Coronary artery (tissue), 2 donors: ENCODE measurements around the gene GPSM1.
"Not testable (repeated sequence)": the region's sequence is repeated elsewhere in the genome, so short reads cannot be mapped to it uniquely, and the experiment has no call there.

Experiments used
- DNase-seq: peaks from one replicate; pipeline ENCODE4 v3.0.0-alpha.2; 2017; ENCODE audit warnings: low spot score
- H3K27ac ChIP-seq, 2 donors: fragments of 200-600 bp; sonication (generic); one replicate each; pipeline ENCODE4 v1.5.1; 2016 to 2019
- H3K4me3 ChIP-seq: fragments of 200-600 bp; sonication (generic); 2 replicates; pipeline ENCODE4 v1.5.1; 2016; ENCODE audit warnings: mild to moderate bottlenecking, moderate library complexity
- TF ChIP-seq, protein P1 (sequence below): fragments of 200-600 bp; sonication (generic); IDR thresholded peaks from one replicate; pipeline ENCODE4 v1.5.1; 2019; ENCODE audit warnings: antibody characterized with exemption

The GPSM1 gene

GRCh38 chr9:136346157-136346481, 18.8 kb downstream of the GPSM1 start:
- H3K4me3 ChIP-seq, result peak overlapping the region; percentile 67
- no peak for DNase-seq
- TF ChIP-seq, protein P1, sequence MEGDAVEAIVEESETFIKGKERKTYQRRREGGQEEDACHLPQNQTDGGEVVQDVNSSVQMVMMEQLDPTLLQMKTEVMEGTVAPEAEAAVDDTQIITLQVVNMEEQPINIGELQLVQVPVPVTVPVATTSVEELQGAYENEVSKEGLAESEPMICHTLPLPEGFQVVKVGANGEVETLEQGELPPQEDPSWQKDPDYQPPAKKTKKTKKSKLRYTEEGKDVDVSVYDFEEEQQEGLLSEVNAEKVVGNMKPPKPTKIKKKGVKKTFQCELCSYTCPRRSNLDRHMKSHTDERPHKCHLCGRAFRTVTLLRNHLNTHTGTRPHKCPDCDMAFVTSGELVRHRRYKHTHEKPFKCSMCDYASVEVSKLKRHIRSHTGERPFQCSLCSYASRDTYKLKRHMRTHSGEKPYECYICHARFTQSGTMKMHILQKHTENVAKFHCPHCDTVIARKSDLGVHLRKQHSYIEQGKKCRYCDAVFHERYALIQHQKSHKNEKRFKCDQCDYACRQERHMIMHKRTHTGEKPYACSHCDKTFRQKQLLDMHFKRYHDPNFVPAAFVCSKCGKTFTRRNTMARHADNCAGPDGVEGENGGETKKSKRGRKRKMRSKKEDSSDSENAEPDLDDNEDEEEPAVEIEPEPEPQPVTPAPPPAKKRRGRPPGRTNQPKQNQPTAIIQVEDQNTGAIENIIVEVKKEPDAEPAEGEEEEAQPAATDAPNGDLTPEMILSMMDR, result no peak
- peak overlapping the region; percentile 15 to 90 for H3K27ac ChIP-seq

- Histone ChIP-seq H3K4me3 (peak overlapping the region; percentile 30), H3K27ac (peak overlapping the region in 1 of 2 donors; percentile 90)
- DNase-seq, result no peak
- TF ChIP-seq, protein P1, result no peak
These were observed 19.7 kb downstream of the GPSM1 start for GRCh38 chr9:136346927-136347465.

DNA sequence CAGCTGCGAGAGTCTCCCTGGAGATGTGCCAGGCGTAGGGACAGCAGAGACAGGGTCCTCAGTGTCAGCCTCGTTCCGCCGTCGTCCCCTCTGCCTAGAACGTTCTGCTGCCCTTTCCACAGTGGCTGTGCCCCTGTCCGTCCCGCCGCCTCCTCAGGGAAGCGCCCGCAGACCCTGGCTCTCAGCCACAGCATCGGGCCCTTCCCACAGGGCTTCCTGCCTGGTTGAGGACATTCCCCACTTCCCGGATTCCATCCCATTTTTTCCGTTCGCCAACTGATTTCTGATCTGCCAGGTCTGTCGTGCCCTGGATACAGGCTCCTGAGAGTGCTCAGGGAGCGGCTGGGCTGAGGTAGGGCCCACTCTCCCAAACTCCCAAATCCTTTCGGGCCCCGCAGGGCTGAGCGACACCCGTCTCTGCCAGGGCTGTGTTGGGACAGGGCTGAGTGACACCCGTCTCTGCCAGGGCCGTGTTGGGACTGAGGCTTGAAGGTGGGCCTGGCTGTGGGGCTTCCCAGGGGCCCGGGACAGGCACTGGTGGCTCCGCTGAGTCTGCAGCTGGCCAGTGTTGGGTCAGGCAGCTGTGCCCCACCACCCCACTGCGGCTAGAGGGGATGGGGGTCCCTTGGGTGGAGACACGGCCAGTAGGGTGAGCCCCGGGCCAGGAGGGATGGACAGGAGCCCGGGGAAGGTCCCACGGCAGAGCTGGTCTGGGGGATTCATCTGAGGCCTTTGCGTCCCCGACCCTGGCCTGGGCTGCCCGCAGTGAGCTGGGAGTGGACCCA, 20.3 kb downstream of the GPSM1 start:
- TF ChIP-seq, protein P1, result no peak
- no peak for DNase-seq
- peak overlapping the region; percentile 30 for H3K4me3 ChIP-seq
- H3K27ac ChIP-seq, result peak overlapping the region in 1 of 2 donors; percentile 90

DNA sequence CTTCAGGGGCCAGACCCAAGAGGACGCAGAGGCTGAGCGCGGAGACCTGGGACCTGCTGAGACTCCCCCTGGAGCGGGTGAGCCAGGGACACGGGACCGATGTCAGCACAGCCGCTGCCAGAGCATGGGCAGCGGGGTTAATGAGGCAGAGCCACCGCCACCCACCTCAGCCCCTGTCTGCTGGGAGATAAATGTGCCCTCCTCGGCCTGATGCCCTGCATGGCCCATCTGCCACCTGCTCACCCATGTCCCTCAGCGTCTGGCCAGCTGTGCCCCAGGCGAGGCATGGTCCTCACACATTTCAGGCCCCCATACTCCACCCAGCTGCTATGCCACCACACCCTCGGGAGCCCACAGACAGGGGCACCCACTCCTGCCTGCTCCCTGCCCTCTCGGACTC, 21.4 kb downstream of the GPSM1 start:
- TF ChIP-seq, protein P1, result no peak
- Histone ChIP-seq H3K27ac (no peak overlapping the region), H3K4me3 (no peak overlapping the region)
- DNase-seq, result no peak

GRCh38 chr9:136349546-136349945, 22.2 kb downstream of the GPSM1 start:
- DNase-seq, result no peak
- H3K27ac ChIP-seq, result no peak overlapping the region
- TF ChIP-seq, protein P1, result no peak
- no peak overlapping the region for H3K4me3 ChIP-seq

- TF ChIP-seq, protein P1, result no peak
- Histone ChIP-seq H3K4me3 (no peak overlapping the region), H3K27ac (no peak overlapping the region)
- no peak for DNase-seq
These were observed 24.0 kb downstream of the GPSM1 start for GRCh38 chr9:136351252-136351800.

DNA sequence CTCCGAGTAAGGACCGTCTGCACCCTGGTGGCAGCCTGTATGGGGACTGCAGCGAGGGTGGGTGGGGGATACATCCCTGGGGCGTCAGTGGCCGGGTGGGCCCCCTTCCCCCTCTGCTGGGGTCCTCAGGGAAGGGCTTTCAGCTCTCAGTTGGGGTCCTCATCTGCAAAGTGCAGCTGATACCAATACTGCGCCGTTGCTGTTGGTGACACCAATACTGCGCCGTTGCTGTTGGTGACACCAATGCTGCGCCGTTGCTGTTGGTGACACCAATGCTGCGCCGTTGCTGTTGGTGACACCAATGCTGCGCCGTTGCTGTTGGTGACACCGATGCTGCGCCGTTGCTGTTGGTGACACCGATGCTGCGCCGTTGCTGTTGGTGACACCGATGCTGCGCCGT, 24.5 kb downstream of the GPSM1 start:
- H3K27ac ChIP-seq, H3K4me3 ChIP-seq, DNase-seq: not testable (repeated sequence)
